Right atrium auricular region (tissue), 2 donors: ENCODE measurements around the gene OTP. TPM values are rescaled to one million over a fixed set of nuclear protein-coding genes. Genes with fewer than 3 reads are reported as not detected.

Source experiments
- DNase-seq: peaks from one replicate; pipeline ENCODE4 v3.0.0-alpha.2; 2019; ENCODE audit warnings: low spot score
- H3K27ac ChIP-seq, 2 donors: fragments of 200-600 bp; sonication (generic); 1 replicate in 1 of 2; 2 replicates in 1 of 2; pipeline ENCODE4 v1.5.1; 2016 to 2019
- H3K27me3 ChIP-seq, 2 donors: fragments of 200-600 bp; sonication (generic); one replicate each; pipeline versions ENCODE4 v1.5.1 to v1.6.0; 2017 to 2019
- H3K36me3 ChIP-seq: fragments of 200-600 bp; sonication (generic); one replicate; pipeline ENCODE4 v1.5.1; 2016
- H3K4me1 ChIP-seq, 2 donors: fragments of 200-600 bp; sonication (generic); one replicate each; pipeline versions ENCODE4 v1.5.1 to v1.6.0; 2017 to 2019
- H3K4me3 ChIP-seq, 2 donors: fragments of 200-600 bp; sonication (generic); 1 replicate in 1 of 2; 2 replicates in 1 of 2; pipeline ENCODE4 v1.5.1; 2017 to 2019; ENCODE audit warnings: mild to moderate bottlenecking in 1 of 2, moderate library complexity in 1 of 2
- H3K9me3 ChIP-seq, 2 donors: fragments of 200-600 bp; sonication (generic); one replicate each; pipeline ENCODE4 v1.5.1; 2019
- CTCF ChIP-seq, 2 donors: fragments of 200-600 bp; sonication (generic); IDR thresholded peaks; one replicate each; pipeline ENCODE4 v1.5.1; 2019; ENCODE audit warnings: antibody characterized with exemption in 2 of 2
- total RNA-seq, 2 donors: library from RNA; depleted of rRNA; stranded (reverse); fragments of >200 nt; gene quantifications; one replicate each; pipeline ENCODE4 v1.1.0, GENCODE V29; 2016

The OTP gene
- total RNA-seq, 2 donors from 2014 or later, result not detected

- H3K27me3 ChIP-seq, result no peaks in the 10 kb centered on the region
- no peaks in the 10 kb centered on the region for H3K9me3 ChIP-seq
- H3K36me3 ChIP-seq, result no peaks in the 10 kb centered on the region
- no peak for DNase-seq
- H3K4me3 ChIP-seq, result no peak overlapping the region
- no peak for TF ChIP-seq CTCF (IDR thresholded peaks at IDR 0.05)
- H3K4me1 ChIP-seq, result peaks cover 0 to 3% of the 10 kb centered on the region in 2 donors
- H3K27ac ChIP-seq, result no peak overlapping the region
Observed at GRCh38 chr5:77662635-77663034, 24.1 kb upstream of the OTP start.

GRCh38 chr5:77658662-77659061, 20.1 kb upstream of the OTP start:
- TF ChIP-seq CTCF (IDR thresholded peaks at IDR 0.05), result no peak
- peaks cover 0 to 5% of the 10 kb centered on the region in 2 donors for H3K9me3 ChIP-seq
- H3K4me3 ChIP-seq, result no peak overlapping the region
- no peaks in the 10 kb centered on the region for H3K27me3 ChIP-seq
- DNase-seq, result no peak
- H3K4me1 ChIP-seq, result peaks cover 0 to 3% of the 10 kb centered on the region in 2 donors
- no peak overlapping the region for H3K27ac ChIP-seq
- no peaks in the 10 kb centered on the region for H3K36me3 ChIP-seq

GRCh38 chr5:77651343-77651742, 12.8 kb upstream of the OTP start:
- no peak for TF ChIP-seq CTCF (IDR thresholded peaks at IDR 0.05)
- no peak for DNase-seq
- H3K27me3 ChIP-seq, result peaks cover 0 to 4% of the 10 kb centered on the region in 2 donors

GRCh38 chr5:77650686-77651085, 12.2 kb upstream of the OTP start:
- no peak for DNase-seq
- Histone ChIP-seq H3K4me3 (no peak overlapping the region), H3K4me1 (peaks cover 0 to 1% of the 10 kb centered on the region in 2 donors), H3K9me3 (peaks cover 0 to 5% of the 10 kb centered on the region in 2 donors), H3K27me3 (peaks cover 0 to 8% of the 10 kb centered on the region in 2 donors), H3K27ac (no peak overlapping the region), H3K36me3 (no peaks in the 10 kb centered on the region)
- TF ChIP-seq CTCF (IDR thresholded peaks at IDR 0.05), result no peak

More at GRCh38 chr5:77651343-77651742, 12.8 kb upstream of the OTP start:
- H3K4me3 ChIP-seq, result no peak overlapping the region
- H3K27ac ChIP-seq, result no peak overlapping the region
- no peaks in the 10 kb centered on the region for H3K36me3 ChIP-seq
- peaks cover 0 to 5% of the 10 kb centered on the region in 2 donors for H3K9me3 ChIP-seq
- no peaks in the 10 kb centered on the region for H3K4me1 ChIP-seq

- Histone ChIP-seq H3K27me3 (peaks cover 2 to 11% of the 10 kb centered on the region in 2 donors), H3K36me3 (no peaks in the 10 kb centered on the region), H3K4me3 (no peak overlapping the region), H3K4me1 (peaks cover 0 to 9% of the 10 kb centered on the region in 2 donors), H3K27ac (no peak overlapping the region), H3K9me3 (peaks cover 0 to under 1% of the 10 kb centered on the region in 2 donors)
- DNase-seq, result no peak
- TF ChIP-seq CTCF (IDR thresholded peaks at IDR 0.05), result no peak
Observed at GRCh38 chr5:77649776-77650175, 11.3 kb upstream of the OTP start.

- Histone ChIP-seq H3K4me3 (no peak overlapping the region), H3K4me1 (peaks cover 0 to 20% of the 10 kb centered on the region in 2 donors), H3K27me3 (peaks cover 33 to 46% of the 10 kb centered on the region in 2 donors), H3K27ac (no peak overlapping the region), H3K36me3 (no peaks in the 10 kb centered on the region), H3K9me3 (no peaks in the 10 kb centered on the region)
- TF ChIP-seq CTCF (IDR thresholded peaks at IDR 0.05), result no peak
- no peak for DNase-seq
Observed at GRCh38 chr5:77645995-77646639, 7.6 kb upstream of the OTP start.
